ENCODE data around the gene ZNF77.

DNA sequence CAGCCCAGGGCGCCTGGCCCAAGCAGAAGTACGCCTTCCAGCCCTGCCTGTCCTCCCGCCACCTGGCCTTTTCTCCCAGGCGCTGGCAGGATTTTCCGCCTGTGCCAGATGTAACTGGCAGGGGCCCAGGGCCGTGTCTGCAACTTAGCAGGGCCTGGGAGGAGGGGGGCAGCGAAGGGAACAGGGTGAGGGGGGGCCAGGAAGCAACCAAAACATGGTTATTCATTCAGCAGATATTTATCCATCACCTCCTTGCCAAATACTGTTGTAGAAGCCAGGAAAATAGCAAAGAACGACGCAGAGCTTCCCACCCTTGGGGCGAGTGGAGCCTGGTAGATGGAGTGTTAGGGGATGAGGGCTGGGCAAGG, 38.2 kb upstream of the ZNF77 start:
- TF ChIP-seq POLR2AphosphoS5 (IDR thresholded peaks at IDR 0.05; ENCODE audit: low read depth, low read length): no peak
- no peak for TF ChIP-seq SIN3A (IDR thresholded peaks at IDR 0.05; ENCODE audit: low read depth)
- TF ChIP-seq EZH2phosphoT487 (IDR thresholded peaks at IDR 0.05; ENCODE audit: borderline replicate concordance): no peak
- no peak for TF ChIP-seq POLR2A (IDR thresholded peaks at IDR 0.05; ENCODE audit: borderline replicate concordance, extremely low read depth, insufficient read depth, insufficient read length)
- TF ChIP-seq, protein P1, sequence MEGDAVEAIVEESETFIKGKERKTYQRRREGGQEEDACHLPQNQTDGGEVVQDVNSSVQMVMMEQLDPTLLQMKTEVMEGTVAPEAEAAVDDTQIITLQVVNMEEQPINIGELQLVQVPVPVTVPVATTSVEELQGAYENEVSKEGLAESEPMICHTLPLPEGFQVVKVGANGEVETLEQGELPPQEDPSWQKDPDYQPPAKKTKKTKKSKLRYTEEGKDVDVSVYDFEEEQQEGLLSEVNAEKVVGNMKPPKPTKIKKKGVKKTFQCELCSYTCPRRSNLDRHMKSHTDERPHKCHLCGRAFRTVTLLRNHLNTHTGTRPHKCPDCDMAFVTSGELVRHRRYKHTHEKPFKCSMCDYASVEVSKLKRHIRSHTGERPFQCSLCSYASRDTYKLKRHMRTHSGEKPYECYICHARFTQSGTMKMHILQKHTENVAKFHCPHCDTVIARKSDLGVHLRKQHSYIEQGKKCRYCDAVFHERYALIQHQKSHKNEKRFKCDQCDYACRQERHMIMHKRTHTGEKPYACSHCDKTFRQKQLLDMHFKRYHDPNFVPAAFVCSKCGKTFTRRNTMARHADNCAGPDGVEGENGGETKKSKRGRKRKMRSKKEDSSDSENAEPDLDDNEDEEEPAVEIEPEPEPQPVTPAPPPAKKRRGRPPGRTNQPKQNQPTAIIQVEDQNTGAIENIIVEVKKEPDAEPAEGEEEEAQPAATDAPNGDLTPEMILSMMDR (IDR thresholded peaks at IDR 0.05 in 2 of 3, conservative IDR thresholded peaks at IDR 0.05 in 1 of 3; ENCODE audit: borderline replicate concordance in 1 of 3, insufficient read depth in 1 of 3, low read depth in 2 of 3, low read length in 2 of 3): no peak
- TF ChIP-seq ELF1 (IDR thresholded peaks at IDR 0.05; ENCODE audit: borderline replicate concordance, low read depth): no peak
- no peak for TF ChIP-seq FOSL1 (IDR thresholded peaks at IDR 0.05; ENCODE audit: low read depth)
- no peak for TF ChIP-seq SP1 (IDR thresholded peaks at IDR 0.05; ENCODE audit: low read depth)
- TF ChIP-seq, protein P2, sequence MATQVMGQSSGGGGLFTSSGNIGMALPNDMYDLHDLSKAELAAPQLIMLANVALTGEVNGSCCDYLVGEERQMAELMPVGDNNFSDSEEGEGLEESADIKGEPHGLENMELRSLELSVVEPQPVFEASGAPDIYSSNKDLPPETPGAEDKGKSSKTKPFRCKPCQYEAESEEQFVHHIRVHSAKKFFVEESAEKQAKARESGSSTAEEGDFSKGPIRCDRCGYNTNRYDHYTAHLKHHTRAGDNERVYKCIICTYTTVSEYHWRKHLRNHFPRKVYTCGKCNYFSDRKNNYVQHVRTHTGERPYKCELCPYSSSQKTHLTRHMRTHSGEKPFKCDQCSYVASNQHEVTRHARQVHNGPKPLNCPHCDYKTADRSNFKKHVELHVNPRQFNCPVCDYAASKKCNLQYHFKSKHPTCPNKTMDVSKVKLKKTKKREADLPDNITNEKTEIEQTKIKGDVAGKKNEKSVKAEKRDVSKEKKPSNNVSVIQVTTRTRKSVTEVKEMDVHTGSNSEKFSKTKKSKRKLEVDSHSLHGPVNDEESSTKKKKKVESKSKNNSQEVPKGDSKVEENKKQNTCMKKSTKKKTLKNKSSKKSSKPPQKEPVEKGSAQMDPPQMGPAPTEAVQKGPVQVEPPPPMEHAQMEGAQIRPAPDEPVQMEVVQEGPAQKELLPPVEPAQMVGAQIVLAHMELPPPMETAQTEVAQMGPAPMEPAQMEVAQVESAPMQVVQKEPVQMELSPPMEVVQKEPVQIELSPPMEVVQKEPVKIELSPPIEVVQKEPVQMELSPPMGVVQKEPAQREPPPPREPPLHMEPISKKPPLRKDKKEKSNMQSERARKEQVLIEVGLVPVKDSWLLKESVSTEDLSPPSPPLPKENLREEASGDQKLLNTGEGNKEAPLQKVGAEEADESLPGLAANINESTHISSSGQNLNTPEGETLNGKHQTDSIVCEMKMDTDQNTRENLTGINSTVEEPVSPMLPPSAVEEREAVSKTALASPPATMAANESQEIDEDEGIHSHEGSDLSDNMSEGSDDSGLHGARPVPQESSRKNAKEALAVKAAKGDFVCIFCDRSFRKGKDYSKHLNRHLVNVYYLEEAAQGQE (IDR thresholded peaks at IDR 0.05; ENCODE audit: low read depth): no peak
- no peak for TF ChIP-seq JUND (IDR thresholded peaks at IDR 0.05)
- TF ChIP-seq CEBPB (IDR thresholded peaks at IDR 0.05; ENCODE audit: low read depth): no peak
- no peak for TF ChIP-seq EZH2 (IDR thresholded peaks at IDR 0.05)

All from HCT116 (cell line).